Mononuclear cell (primary cell): ENCODE data around the gene LBHD2. TPM values are rescaled to one million over a fixed set of nuclear protein-coding genes. Genes with fewer than 3 reads are reported as not detected.
A peak's percentile ranks its signal among the peaks of the same experiment; 100 is the strongest.
"Not testable (repeated sequence)": the region's sequence is repeated elsewhere in the genome, so short reads cannot be mapped to it uniquely, and the experiment has no call there.

ENCODE experiments used
- H3K27me3 ChIP-seq: 2 replicates; pipeline ENCODE4 v1.6.0; 2011; ENCODE audit warnings: low read length, control low read depth; ENCODE audit not compliant: insufficient read depth
- H3K4me1 ChIP-seq: 2 replicates; pipeline ENCODE4 v1.5.1; 2011; ENCODE audit warnings: mild to moderate bottlenecking, low read length, control low read depth; ENCODE audit not compliant: insufficient read depth
- H3K4me3 ChIP-seq: 2 replicates; pipeline ENCODE4 v1.5.1; 2011; ENCODE audit warnings: mild to moderate bottlenecking, low read length, moderate library complexity
- H3K9me3 ChIP-seq: 2 replicates; pipeline ENCODE4 v1.5.1; 2011; ENCODE audit warnings: low read depth, mild to moderate bottlenecking, control low read depth, low read length
- total RNA-seq: library from RNA; depleted of rRNA; stranded (reverse); fragments of >200 nt; gene quantifications from one replicate; pipeline ENCODE4 v1.2.3, GENCODE V29; 2012

Gene LBHD2
- total RNA-seq: not detected

GRCh38 chr14:103084021-103084919, at the start of gene LBHD2:
TSS of gene LBHD2 (plus strand) at chr14:103084210. CDS start at chr14:103086013, 1,803 bp downstream.
- Histone ChIP-seq H3K4me3 (no peak within 1 kb of the TSS), H3K9me3 (no peaks in the 10 kb centered on the region), H3K4me1 (no peaks in the 10 kb centered on the region), H3K27me3 (peaks cover 5% of the 10 kb centered on the region)

- peaks cover 9% of the 10 kb centered on the region for H3K4me1 ChIP-seq
- no peaks in the 10 kb centered on the region for H3K9me3 ChIP-seq
- no peak overlapping the region for H3K4me3 ChIP-seq
- no peaks in the 10 kb centered on the region for H3K27me3 ChIP-seq
These were observed 42.5 kb upstream of the LBHD2 start for GRCh38 chr14:103041464-103041863.

GRCh38 chr14:103043257-103044015, 40.6 kb upstream of the LBHD2 start:
- Histone ChIP-seq H3K4me3 (no peak overlapping the region), H3K9me3 (no peaks in the 10 kb centered on the region), H3K4me1 (peaks cover 9% of the 10 kb centered on the region), H3K27me3 (no peaks in the 10 kb centered on the region)

GRCh38 chr14:103045371-103045869, 38.6 kb upstream of the LBHD2 start:
- Histone ChIP-seq H3K27me3 (no peaks in the 10 kb centered on the region), H3K9me3 (no peaks in the 10 kb centered on the region), H3K4me1 (peaks cover 9% of the 10 kb centered on the region), H3K4me3 (no peak overlapping the region)

- H3K9me3 ChIP-seq, H3K4me1 ChIP-seq, H3K4me3 ChIP-seq, H3K27me3 ChIP-seq: not testable (repeated sequence)
These were observed 36.6 kb upstream of the LBHD2 start for GRCh38 chr14:103047453-103047852.

- peaks cover 1% of the 10 kb centered on the region for H3K4me1 ChIP-seq
- H3K27me3 ChIP-seq: peaks cover 12% of the 10 kb centered on the region
- H3K9me3 ChIP-seq: no peaks in the 10 kb centered on the region
- no peak overlapping the region for H3K4me3 ChIP-seq
These were observed 33.1 kb upstream of the LBHD2 start for GRCh38 chr14:103050935-103051334.

GRCh38 chr14:103052407-103052806, 31.6 kb upstream of the LBHD2 start:
- Histone ChIP-seq H3K27me3 (peaks cover 15% of the 10 kb centered on the region), H3K4me3 (no peak overlapping the region), H3K9me3 (no peaks in the 10 kb centered on the region), H3K4me1 (no peaks in the 10 kb centered on the region)

- peaks cover 7% of the 10 kb centered on the region for H3K4me1 ChIP-seq
- H3K4me3 ChIP-seq: no peak overlapping the region
- H3K9me3 ChIP-seq: no peaks in the 10 kb centered on the region
- peaks cover 34% of the 10 kb centered on the region for H3K27me3 ChIP-seq
These were observed 28.3 kb upstream of the LBHD2 start for GRCh38 chr14:103055695-103056094.

GRCh38 chr14:103056322-103057027, 27.5 kb upstream of the LBHD2 start:
- Histone ChIP-seq H3K27me3 (peaks cover 34% of the 10 kb centered on the region), H3K4me3 (peak overlapping the region; percentile 39), H3K4me1 (peaks cover 7% of the 10 kb centered on the region), H3K9me3 (no peaks in the 10 kb centered on the region)

- H3K27me3 ChIP-seq: peaks cover 34% of the 10 kb centered on the region
- no peaks in the 10 kb centered on the region for H3K9me3 ChIP-seq
- peak overlapping the region; percentile 39 for H3K4me3 ChIP-seq
- peaks cover 7% of the 10 kb centered on the region for H3K4me1 ChIP-seq
These were observed 27.0 kb upstream of the LBHD2 start for GRCh38 chr14:103057028-103057371.

GRCh38 chr14:103057372-103058163, 26.4 kb upstream of the LBHD2 start, which contains the start of gene CDC42BPB:
TSS of gene CDC42BPB (minus strand) at chr14:103057549. CDS start at chr14:103057173, 376 bp downstream.
- H3K4me3 ChIP-seq: peak within 1 kb of the TSS; percentile 39
- no peaks in the 10 kb centered on the region for H3K9me3 ChIP-seq
- peaks cover 34% of the 10 kb centered on the region for H3K27me3 ChIP-seq
- peaks cover 7% of the 10 kb centered on the region for H3K4me1 ChIP-seq

GRCh38 chr14:103058164-103059055, 25.6 kb upstream of the LBHD2 start:
- Histone ChIP-seq H3K9me3 (no peaks in the 10 kb centered on the region), H3K27me3 (peaks cover 34% of the 10 kb centered on the region), H3K4me1 (peaks cover 7% of the 10 kb centered on the region), H3K4me3 (peak overlapping the region; percentile 32)

GRCh38 chr14:103059556-103059955, 24.5 kb upstream of the LBHD2 start:
- Histone ChIP-seq H3K9me3 (no peaks in the 10 kb centered on the region), H3K27me3 (peaks cover 33% of the 10 kb centered on the region), H3K4me3 (no peak overlapping the region), H3K4me1 (peaks cover 7% of the 10 kb centered on the region)
